GM18873 (cell line): Measurements from ENCODE around the gene CST2.
"Not testable (repeated sequence)": the region's sequence is repeated elsewhere in the genome, so short reads cannot be mapped to it uniquely, and the experiment has no call there.

ENCODE experiments used
- ATAC-seq: cut with Tn5 transposase; IDR thresholded peaks from one replicate; pipeline ENCODE4 v1.9.1; 2021; ENCODE audit warnings: mild to moderate bottlenecking, moderate library complexity, moderate number of reproducible peaks; ENCODE audit not compliant: unreplicated experiment, low FRiP score

The CST2 gene

DNA sequence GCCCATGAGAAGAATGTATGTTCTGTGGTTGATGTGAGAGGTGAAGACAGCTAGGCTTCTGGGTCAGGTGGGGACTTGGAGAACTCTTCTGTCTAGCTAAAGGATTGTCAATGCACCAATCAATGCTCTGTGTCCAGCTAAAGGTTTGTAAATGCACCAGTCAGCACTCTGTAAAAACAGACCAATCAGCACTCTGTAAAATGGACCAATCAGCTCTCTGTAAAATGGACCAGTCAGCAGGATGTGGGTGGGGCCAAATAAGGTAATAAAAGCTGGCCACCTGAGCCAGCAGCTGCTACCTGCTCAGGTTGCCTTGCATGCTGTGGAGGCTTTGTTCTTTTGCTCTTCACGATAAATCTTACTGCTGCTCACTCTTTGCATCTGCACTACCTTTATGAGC, 15.0 kb downstream of the CST2 start:
- ATAC-seq: not testable (repeated sequence)

GRCh38 chr20:23810349-23810748, 16.2 kb downstream of the CST2 start:
- not testable (repeated sequence) for ATAC-seq

- no peak for ATAC-seq
These were observed 25.7 kb downstream of the CST2 start for GRCh38 chr20:23800865-23801264.

DNA sequence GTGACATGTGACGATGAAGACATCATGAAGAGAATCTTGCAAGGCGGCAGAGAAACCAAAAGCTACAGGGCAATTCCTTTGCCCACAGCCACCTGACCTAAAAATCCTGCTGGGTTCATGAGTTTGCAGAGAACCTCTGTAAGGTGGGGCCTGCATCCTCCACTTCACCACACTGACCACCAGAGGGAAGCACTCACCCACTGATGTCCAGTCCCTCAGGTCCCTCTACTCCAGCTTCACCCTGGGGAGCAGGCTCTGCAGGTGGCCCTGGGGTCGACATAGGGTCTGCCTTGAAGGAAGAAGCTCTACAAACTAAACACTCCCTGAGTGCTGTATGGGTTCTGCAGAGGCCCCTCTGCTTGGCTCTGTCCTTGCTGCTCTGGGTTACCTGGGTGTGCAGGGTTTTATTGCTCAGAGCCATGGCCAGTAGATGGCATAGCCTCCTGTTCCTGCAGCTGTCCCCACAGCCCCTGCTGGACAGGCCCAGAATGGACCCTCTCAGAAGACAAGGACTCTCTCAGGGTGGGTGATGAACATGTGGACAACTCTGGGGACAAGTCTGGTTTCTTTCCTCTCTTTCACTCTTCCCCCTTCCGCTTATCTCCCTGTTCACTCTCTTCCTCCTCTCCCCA, 27.2 kb downstream of the CST2 start:
- ATAC-seq: not testable (repeated sequence)

DNA sequence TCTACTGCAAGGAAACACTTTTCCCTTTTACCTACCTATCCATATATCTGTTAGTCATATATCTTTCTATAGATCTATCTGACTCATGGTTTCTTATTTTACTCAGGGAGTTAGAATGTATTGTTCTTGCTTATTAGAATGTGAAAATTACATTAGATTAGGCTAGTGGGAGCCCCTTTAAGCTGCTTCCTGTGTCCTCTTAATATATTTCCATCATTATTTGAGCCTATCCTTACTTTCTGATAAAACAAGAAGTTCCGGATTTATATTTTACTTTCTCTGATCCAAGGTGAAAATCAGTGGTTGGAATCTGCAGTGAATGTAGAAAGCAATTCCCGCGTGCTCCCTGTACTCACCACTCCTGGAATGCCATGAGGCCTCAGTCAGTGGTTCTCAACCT, 31.0 kb downstream of the CST2 start:
- no peak for ATAC-seq

- no peak for ATAC-seq
These were observed 31.7 kb downstream of the CST2 start for GRCh38 chr20:23794841-23795240.

DNA sequence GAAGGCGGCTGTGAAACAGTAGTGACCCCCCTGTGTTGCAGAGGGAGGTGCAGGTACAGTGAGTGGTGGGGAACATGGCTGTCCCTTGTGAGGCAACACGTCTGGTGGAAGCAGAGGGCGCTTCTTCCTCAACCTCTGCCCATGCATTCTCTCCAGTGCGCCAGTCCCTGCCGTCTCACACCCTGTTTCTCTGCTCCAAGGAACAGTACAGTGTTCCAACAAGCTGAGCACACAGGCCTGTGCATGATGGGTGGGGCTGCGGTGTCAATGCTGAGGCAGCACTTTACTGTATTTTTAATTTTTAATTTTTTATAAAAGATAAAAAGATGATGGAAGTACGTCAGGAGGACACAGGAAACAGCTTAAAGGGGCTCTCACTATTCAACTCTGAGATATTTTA, 32.5 kb downstream of the CST2 start:
- no peak for ATAC-seq

DNA sequence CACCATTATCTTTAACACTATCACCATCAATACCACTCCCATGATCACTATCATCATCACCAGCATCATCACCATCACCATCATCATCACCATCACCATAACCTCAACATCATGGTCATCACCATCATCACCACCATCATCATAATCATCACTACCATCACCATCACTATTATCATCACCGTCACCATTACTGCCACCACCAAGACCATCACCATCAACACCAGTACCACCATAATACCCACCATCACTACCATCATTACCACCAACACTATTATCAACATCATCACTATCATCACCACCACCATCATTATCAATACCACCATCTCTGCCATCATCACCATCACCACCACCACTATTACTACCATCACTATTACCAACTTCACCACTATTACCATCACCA, 43.1 kb downstream of the CST2 start:
- ATAC-seq: no peak

- ATAC-seq: no peak
These were observed 44.1 kb downstream of the CST2 start for GRCh38 chr20:23782366-23782983.

DNA sequence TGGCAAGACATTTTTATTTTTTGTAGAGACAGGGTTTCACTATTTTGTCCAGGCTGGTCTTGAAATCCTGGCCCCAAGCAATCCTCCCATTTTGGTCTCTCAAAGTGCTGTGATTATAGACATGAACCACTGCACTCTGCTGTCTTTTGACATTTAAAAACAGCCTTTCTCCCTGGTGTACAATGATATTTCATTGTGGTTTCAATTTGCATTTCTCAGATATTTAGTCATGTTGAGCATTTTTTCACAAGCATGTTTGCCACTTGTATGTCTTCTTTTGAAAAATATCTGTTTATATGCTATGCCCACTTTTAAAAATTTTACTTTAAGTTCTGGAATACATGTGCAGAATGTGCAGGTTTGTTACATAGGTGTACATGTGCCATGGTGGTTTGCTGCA, 47.9 kb downstream of the CST2 start:
- not testable (repeated sequence) for ATAC-seq

- not testable (repeated sequence) for ATAC-seq
These were observed 49.1 kb downstream of the CST2 start for GRCh38 chr20:23777380-23777779.

DNA sequence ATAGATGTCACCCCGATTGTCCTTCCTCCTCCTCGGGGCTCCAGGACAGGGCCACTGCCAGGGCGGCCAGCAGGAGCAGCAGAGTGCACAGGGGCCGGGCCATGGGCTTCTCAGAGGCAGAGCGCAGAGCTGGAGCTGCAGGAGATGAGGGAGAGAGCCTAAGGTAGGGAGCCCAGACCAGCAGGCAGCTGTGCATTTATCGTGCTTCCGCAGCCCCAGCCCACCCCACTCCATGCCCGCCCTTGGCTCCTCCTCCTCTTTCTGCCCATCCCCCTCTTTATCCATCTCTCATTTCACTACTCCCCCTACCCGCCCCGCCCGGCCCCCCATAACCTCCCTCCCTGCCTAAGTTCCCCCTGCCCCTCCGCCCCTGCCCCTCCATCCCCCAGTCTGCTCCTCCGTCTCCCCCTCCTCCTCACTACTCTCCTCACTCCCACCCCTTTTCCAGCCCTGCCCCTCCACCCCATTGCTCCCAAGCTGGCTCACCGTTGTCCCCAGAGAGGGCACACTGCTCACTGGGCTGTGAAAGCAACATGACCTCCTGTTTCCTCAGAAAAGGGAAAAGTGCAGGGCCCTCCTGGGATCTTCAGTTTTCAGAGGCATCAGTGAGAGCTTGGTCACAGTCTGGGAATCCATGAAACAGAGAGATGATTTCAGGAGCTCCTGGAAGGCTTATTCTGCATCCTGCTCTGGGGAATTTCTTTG, 50.3 kb downstream of the CST2 start:
- no peak for ATAC-seq

DNA sequence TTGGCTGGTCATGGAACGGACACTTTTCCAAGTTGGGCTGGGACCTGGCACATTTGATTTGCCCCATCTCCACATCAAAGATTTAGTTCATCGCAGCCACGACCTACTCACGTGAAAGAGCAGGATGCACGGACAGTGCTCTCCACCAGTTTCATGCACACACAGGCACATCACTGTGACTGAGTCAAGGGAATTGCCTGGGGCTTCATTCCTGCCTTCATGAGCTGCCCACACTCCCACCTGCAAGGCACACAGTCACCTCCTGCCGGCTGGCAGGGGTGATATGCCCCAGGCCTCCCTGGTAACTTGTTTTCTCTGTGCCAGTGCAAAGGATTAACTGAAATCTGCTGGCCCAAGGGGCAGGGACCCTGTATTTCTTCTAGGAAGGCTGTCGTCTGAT, 52.4 kb downstream of the CST2 start:
- no peak for ATAC-seq
